Parathyroid adenoma (tissue), 2 donors: Measurements from ENCODE around the gene C5orf58.

Experiments used
- H2AFZ ChIP-seq: fragments of 300-600 bp; sonication (generic); one replicate; pipeline ENCODE4 v1.7.0; 2017; ENCODE audit warnings: antibody characterized with exemption, mild to moderate bottlenecking
- H3K27ac ChIP-seq: fragments of 300-600 bp; sonication (generic); one replicate; pipeline ENCODE4 v1.7.0; 2017
- H3K27me3 ChIP-seq: fragments of 300-600 bp; sonication (generic); one replicate; pipeline ENCODE4 v1.7.0; 2017; ENCODE audit warnings: low read length; ENCODE audit not compliant: control insufficient read depth, insufficient read depth
- H3K36me3 ChIP-seq: fragments of 300-600 bp; sonication (generic); one replicate; pipeline ENCODE4 v1.7.0; 2017; ENCODE audit warnings: low read length; ENCODE audit not compliant: control insufficient read depth, insufficient read depth
- H3K4me1 ChIP-seq: fragments of 300-600 bp; sonication (generic); one replicate; pipeline ENCODE4 v1.7.0; 2017; ENCODE audit warnings: control low read depth
- H3K4me2 ChIP-seq: fragments of 300-600 bp; sonication (generic); one replicate; pipeline ENCODE4 v1.7.0; 2017; ENCODE audit warnings: low read length
- H3K4me3 ChIP-seq: fragments of 300-600 bp; sonication (generic); one replicate; pipeline ENCODE4 v1.7.0; 2017; ENCODE audit warnings: low read depth, low read length
- H3K79me2 ChIP-seq: fragments of 300-600 bp; sonication (generic); one replicate; pipeline ENCODE4 v1.7.0; 2017; ENCODE audit warnings: control low read depth
- H3K9ac ChIP-seq: fragments of 300-600 bp; sonication (generic); one replicate; pipeline ENCODE4 v1.7.0; 2017; ENCODE audit warnings: mild to moderate bottlenecking
- H3K9me3 ChIP-seq: fragments of 300-600 bp; sonication (generic); one replicate; pipeline ENCODE4 v1.7.0; 2017; ENCODE audit warnings: low read length; ENCODE audit not compliant: control insufficient read depth
- TF ChIP-seq, protein P1 (sequence below): fragments of 300-600 bp; sonication (generic); IDR thresholded peaks from one replicate; pipeline ENCODE4 v1.7.0; 2017; ENCODE audit warnings: antibody characterized with exemption, mild to moderate bottlenecking
- donor health status: primary hyperparathyroidism.

C5orf58 gene

DNA sequence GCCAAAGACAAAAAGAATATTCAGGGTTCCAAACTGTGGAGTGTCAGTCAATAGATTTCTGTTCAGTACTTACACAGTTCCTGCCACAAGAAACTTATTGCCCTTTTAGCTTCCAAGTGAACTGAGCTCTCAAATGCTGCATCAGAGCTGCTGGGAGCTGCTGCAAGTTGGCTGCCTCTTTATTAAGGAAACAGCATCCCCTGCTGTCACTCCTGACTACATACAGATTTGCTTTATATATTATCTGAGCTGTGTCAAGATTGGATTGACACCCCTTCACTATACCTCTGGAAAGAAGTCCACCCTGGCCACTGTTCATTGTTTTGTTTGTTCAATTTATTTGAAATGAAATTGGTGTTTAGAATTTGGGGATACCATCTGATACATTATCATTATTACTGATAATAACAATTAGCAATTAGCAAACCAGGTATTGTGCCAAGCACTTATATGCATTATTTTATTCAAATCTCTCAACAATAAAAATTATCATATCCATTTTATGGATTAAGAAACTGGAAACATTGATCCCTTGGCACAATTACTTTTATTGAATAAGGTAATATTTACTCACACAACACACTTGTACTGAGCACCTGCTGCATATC is 16.4 kb upstream of the C5orf58 start:
- Histone ChIP-seq H3K4me1 (no peaks in the 10 kb centered on the region), H3K4me3 (no peak overlapping the region), H3K9ac (no peak overlapping the region), H2AFZ (no peak overlapping the region), H3K79me2 (no peaks in the 10 kb centered on the region), H3K27ac (no peak overlapping the region), H3K9me3 (no peaks in the 10 kb centered on the region), H3K27me3 (no peaks in the 10 kb centered on the region), H3K4me2 (no peak overlapping the region), H3K36me3 (no peaks in the 10 kb centered on the region)
- TF ChIP-seq, protein P1, sequence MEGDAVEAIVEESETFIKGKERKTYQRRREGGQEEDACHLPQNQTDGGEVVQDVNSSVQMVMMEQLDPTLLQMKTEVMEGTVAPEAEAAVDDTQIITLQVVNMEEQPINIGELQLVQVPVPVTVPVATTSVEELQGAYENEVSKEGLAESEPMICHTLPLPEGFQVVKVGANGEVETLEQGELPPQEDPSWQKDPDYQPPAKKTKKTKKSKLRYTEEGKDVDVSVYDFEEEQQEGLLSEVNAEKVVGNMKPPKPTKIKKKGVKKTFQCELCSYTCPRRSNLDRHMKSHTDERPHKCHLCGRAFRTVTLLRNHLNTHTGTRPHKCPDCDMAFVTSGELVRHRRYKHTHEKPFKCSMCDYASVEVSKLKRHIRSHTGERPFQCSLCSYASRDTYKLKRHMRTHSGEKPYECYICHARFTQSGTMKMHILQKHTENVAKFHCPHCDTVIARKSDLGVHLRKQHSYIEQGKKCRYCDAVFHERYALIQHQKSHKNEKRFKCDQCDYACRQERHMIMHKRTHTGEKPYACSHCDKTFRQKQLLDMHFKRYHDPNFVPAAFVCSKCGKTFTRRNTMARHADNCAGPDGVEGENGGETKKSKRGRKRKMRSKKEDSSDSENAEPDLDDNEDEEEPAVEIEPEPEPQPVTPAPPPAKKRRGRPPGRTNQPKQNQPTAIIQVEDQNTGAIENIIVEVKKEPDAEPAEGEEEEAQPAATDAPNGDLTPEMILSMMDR: peak; percentile 18

GRCh38 chr5:170217831-170218230 is 15.0 kb upstream of the C5orf58 start:
- no peak overlapping the region for H3K9ac ChIP-seq
- H3K27ac ChIP-seq: no peak overlapping the region
- H3K9me3 ChIP-seq: no peaks in the 10 kb centered on the region
- no peak overlapping the region for H3K4me2 ChIP-seq
- H3K4me3 ChIP-seq: no peak overlapping the region
- no peaks in the 10 kb centered on the region for H3K79me2 ChIP-seq
- no peak overlapping the region for H2AFZ ChIP-seq
- no peaks in the 10 kb centered on the region for H3K27me3 ChIP-seq
- H3K36me3 ChIP-seq: no peaks in the 10 kb centered on the region
- H3K4me1 ChIP-seq: no peaks in the 10 kb centered on the region
- TF ChIP-seq, protein P1: no peak

DNA sequence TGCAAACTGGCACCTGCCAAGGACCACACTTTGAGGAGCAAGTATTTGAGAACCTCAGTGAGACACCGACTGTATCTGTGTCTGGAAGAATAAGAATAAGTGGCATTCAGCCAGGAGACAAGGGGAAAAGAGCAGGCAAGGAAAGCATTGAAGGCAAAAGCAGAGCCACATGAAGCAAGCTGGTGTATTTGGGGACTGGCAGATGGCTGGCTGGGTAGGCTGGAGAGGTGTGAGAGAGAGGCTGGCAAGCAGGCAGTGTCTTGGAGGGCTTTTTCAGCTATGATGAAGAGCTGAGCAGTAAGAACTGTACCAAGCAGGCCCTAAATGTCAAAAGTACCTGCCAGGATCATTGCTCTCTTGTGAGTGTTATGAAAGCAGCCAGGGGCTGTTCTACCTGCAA is 14.1 kb upstream of the C5orf58 start:
- no peaks in the 10 kb centered on the region for H3K9me3 ChIP-seq
- no peaks in the 10 kb centered on the region for H3K4me1 ChIP-seq
- H3K4me3 ChIP-seq: no peak overlapping the region
- no peak overlapping the region for H3K4me2 ChIP-seq
- H3K36me3 ChIP-seq: no peaks in the 10 kb centered on the region
- no peaks in the 10 kb centered on the region for H3K27me3 ChIP-seq
- H3K9ac ChIP-seq: no peak overlapping the region
- no peaks in the 10 kb centered on the region for H3K79me2 ChIP-seq
- no peak overlapping the region for H2AFZ ChIP-seq
- H3K27ac ChIP-seq: no peak overlapping the region
- TF ChIP-seq, protein P1: no peak

DNA sequence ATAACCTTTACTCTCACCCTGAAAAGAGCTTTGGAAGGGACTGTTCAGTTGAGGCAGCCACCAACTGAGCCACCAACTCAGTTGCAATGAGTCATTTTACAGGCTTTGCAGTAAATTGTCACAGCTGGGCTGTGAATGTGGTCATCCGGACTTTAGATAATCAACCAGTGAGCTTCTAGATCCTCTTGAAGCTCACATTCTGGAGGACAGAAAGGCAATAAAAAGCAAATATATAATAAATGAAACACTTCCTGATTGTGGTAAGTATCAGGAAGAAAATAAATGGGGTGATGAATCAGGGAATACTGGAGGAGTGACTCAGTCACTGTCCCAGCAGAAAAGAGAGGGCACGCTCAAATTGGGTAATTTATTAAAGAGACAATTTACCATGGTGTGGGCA is 13.2 kb upstream of the C5orf58 start:
- no peak overlapping the region for H3K9ac ChIP-seq
- no peaks in the 10 kb centered on the region for H3K9me3 ChIP-seq
- H3K27ac ChIP-seq: no peak overlapping the region
- no peaks in the 10 kb centered on the region for H3K4me1 ChIP-seq
- no peak overlapping the region for H3K4me2 ChIP-seq
- TF ChIP-seq, protein P1: no peak
- H2AFZ ChIP-seq: no peak overlapping the region
- no peak overlapping the region for H3K4me3 ChIP-seq
- H3K79me2 ChIP-seq: no peaks in the 10 kb centered on the region
- no peaks in the 10 kb centered on the region for H3K36me3 ChIP-seq
- H3K27me3 ChIP-seq: no peaks in the 10 kb centered on the region

DNA sequence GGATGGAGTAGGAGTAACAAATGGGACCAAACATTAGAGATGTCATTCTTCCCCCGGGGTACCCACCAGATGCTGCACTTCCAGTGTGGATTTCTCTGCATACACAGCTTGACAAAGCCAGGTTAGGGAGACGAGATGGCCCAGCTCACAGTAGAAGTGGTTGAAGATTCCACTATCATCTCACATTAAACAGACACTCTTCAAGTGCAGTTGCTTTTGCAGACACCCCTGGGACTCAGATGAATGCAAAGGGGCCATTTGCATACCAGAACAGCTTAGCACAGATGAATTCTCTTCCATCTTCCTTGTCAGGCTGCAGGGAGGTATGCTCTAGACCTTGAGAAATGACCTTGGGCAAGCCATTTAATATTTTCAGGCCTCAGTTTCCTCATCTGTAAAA is 12.6 kb upstream of the C5orf58 start:
- Histone ChIP-seq H3K4me1 (no peaks in the 10 kb centered on the region), H3K27ac (no peak overlapping the region), H3K9ac (no peak overlapping the region), H3K27me3 (no peaks in the 10 kb centered on the region), H3K36me3 (no peaks in the 10 kb centered on the region), H2AFZ (no peak overlapping the region), H3K9me3 (no peaks in the 10 kb centered on the region), H3K4me2 (no peak overlapping the region), H3K4me3 (no peak overlapping the region), H3K79me2 (no peaks in the 10 kb centered on the region)
- TF ChIP-seq, protein P1: no peak
